ENCODE data around the gene ZNG1A. TPM values are rescaled to one million over a fixed set of nuclear protein-coding genes. Genes with fewer than 3 reads are reported as not detected.

Gene ZNG1A
- 24.8 to 31.0 TPM (median 29.3 TPM) in 5 replicates for total RNA-seq (2022; extraction: Qiagen RNA extraction; ENCODE audit: low read depth)

DNA sequence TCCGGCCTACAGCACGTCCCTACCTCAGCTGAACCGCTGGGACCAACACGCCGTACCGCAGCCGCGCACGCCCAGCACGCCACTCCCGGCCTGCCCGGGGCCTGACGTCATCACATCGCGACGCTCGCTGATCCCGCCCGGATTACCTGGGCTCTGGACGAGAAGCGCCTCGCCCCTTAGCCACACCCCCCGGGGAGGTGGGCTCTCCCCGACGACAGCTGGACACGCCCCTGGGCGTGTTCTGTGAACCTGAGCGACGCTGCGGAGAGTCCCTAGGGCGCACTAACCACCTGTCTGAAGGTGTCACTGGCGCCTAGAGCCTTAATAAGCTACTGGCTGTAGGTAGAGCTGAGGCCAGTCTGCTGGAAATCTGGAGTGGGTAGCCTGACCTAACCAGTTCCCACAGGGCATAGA, at the start of gene ZNG1A:
ZNG1A (minus strand) TSS at position 87 of the 414 bp plus-strand sequence. CDS start 87 bp downstream, outside the sequence.

DNA sequence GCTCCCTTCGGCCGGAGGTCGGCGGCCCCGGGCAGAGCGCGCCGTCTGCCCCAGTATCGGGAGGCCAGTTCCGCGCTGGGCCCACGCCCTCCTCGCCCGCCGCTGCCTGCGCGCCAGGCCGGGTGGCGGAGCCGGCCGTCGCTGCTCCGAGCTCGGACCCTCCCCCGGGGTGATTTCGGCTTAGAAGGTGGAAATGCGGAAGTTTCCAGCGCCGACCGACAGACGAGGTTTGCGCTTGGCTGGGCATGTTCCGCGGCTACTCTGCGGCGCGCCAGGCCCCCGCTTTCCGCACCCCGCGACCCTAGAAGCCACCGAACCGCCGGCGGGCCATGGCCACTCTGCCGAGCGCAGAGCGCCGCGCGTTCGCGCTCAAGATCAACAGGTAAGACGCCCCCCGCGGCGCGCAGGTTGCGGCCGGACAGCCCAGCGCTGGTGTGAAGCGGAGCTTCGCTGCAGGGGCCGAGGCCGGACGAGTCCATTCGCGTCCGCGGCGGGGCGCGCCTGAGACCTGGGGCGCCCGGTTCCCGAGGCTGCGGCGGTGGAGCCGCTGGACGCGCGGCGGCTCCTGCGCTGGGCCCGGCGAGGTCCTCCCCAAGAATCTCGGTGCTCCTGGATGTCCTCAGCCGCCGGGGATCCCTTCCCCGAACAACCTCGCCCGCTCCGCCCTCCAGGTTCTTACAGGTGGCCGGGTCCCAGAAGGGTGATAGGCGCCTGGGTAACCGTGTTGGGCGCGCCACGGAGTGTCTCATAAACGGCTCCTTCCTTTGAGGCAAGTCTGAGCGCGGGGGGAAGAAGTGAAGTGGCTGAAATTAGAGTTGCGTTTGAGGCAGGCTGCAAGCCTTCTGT, 36.0 kb upstream of the ZNG1A start, which contains the start of gene DOCK8:
DOCK8 (plus strand) TSS at position 218 of the 846 bp plus-strand sequence; CDS start at position 330, 112 bp downstream.

DNA sequence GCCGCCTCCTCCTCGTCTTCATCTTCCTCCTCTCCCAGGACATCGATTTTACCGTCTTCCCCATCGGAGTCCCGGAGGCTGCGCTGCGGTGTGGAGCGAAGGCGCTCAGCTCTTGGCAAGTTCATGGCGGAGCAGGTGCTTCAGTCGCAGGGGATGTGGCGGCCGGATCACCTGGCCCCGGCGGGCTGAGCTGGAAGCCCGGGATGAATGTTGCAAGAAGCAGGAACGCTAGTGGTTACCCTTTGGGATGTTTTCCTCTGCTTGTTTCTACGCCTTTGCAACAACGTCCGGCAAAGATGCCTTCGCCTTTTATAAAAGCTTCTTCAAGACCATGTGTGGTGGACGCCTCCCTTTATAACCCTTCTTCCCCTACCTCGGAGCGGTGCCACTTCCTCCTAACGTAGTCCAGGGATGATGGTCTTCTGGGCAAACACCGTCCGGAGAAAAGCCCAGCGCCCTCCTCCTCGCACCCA, 60.8 kb downstream of the ZNG1A start, which contains the start of gene FOXD4:
FOXD4 (minus strand) TSS at position 423 of the 473 bp plus-strand sequence; CDS start at position 125, 298 bp downstream.

Other genes with a start within 250 kb of the ZNG1A start
- 6.3 to 13.0 TPM (median 12.3 TPM) in 5 replicates for gene WASHC1, start 149.6 kb downstream of the ZNG1A start, total RNA-seq (2022; extraction: Qiagen RNA extraction; ENCODE audit: low read depth)
- gene FOXD4, start 60.6 kb downstream of the ZNG1A start, total RNA-seq (2022; extraction: Qiagen RNA extraction; ENCODE audit: low read depth), result 0.31 to 0.56 TPM (median 0.38 TPM) in 5 replicates
- gene DOCK8, start 35.8 kb upstream of the ZNG1A start, total RNA-seq (2022; extraction: Qiagen RNA extraction; ENCODE audit: low read depth), result 0.21 to 0.72 TPM (median 0.31 TPM) in 5 replicates

Data from A549 treated with RU486 at 1 μM for 4 hours (cell line).